Measurements from ENCODE around the gene GATAD1. TPM values are rescaled to one million over a fixed set of nuclear protein-coding genes. Genes with fewer than 3 reads are reported as not detected.

Gene GATAD1
- total and polyA plus RNA-seq, 10 of the 15 experiments (the other 5 are each of a cell fraction or from before 2014, with no cell fraction given): 5.5 to 45.2 (median 14.2) TPM

DNA sequence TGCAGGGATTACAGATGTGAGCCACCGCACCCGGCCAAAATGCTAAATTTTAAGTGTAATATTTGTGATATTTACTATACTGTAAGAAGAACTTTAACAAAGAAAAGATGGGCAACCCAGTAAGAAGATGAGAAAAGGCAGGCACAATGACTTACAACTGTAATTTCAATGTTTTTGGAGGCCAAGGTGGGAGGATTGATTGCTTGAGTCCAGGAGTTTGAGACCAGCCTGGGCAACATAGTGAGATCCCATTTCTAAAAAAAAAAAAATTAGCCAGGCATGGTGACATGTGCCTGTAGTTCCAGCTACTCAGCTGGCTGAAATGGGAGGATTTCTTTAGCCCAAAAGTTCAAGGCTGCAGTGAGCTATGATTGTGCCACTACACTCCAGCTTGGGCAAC lies 11.7 kb upstream of the GATAD1 start:
- ChIA-PET RAD21 (ENCODE audit: unreplicated experiment) (no interaction called here), POLR2A (no interaction called here), SMC1A (ENCODE audit: uncharacterized antibody, unreplicated experiment) (interaction anchor here (0.6 kb wide), 1 partner anchor 115 kb away, joined by 4 read pairs; no protein-coding TSS in a partner anchor), CTCF (no interaction called here)
- no peak overlapping the region for H3K4me3 ChIP-seq
- no peak for TF ChIP-seq CBX3 (IDR thresholded peaks at IDR 0.05; ENCODE audit: borderline replicate concordance, low read depth)
- no peak for TF ChIP-seq JUNB (IDR thresholded peaks at IDR 0.05)
- TF ChIP-seq TCF7 (IDR thresholded peaks at IDR 0.05; ENCODE audit: borderline replicate concordance): no peak
- TF ChIP-seq KAT2A (conservative IDR thresholded peaks at IDR 0.05; ENCODE audit: control insufficient read depth, low read depth, low read length): no peak
- TF ChIP-seq, protein P1, sequence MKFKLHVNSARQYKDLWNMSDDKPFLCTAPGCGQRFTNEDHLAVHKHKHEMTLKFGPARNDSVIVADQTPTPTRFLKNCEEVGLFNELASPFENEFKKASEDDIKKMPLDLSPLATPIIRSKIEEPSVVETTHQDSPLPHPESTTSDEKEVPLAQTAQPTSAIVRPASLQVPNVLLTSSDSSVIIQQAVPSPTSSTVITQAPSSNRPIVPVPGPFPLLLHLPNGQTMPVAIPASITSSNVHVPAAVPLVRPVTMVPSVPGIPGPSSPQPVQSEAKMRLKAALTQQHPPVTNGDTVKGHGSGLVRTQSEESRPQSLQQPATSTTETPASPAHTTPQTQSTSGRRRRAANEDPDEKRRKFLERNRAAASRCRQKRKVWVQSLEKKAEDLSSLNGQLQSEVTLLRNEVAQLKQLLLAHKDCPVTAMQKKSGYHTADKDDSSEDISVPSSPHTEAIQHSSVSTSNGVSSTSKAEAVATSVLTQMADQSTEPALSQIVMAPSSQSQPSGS (IDR thresholded peaks at IDR 0.05; ENCODE audit: low read length): no peak
- H2AFZ ChIP-seq (ENCODE audit: control insufficient read depth, low read depth, low read length): no peak overlapping the region
- no peaks in the 10 kb centered on the region for H4K20me1 ChIP-seq (ENCODE audit: control insufficient read depth, insufficient read depth)
- no peak for DNase-seq (ENCODE audit: low read depth, low spot score)
- no TSS peak for BruUV-seq (replicated peaks)
- no peaks in the 10 kb centered on the region for H3K4me1 ChIP-seq (ENCODE audit: control insufficient read depth, insufficient read depth, low read length)
- intact Hi-C loops (cut with micrococcal nuclease; ENCODE audit: unreplicated experiment): no loop called here
- H3K9me3 ChIP-seq (replicated peaks; ENCODE audit: control insufficient read depth, insufficient read depth, low read length): no peaks in the 10 kb centered on the region
- no peaks in the 10 kb centered on the region for H3K36me3 ChIP-seq (ENCODE audit: control insufficient read depth in 2 of 2, insufficient read depth in 2 of 2, low read length in 1 of 2)
- H3K79me2 ChIP-seq (ENCODE audit: control insufficient read depth, insufficient read depth, low read length): no peaks in the 10 kb centered on the region
- H3K9ac ChIP-seq (ENCODE audit: control insufficient read depth, insufficient read depth, low read length): no peak overlapping the region
- no peaks in the 10 kb centered on the region; a peak in 1 of 4 replicates for H3K27me3 ChIP-seq (replicated peaks in 1 of 2; ENCODE audit: control insufficient read depth in 2 of 2, insufficient read depth in 2 of 2, low read length in 1 of 2)
- no peak overlapping the region for H3K27ac ChIP-seq (ENCODE audit: control insufficient read depth, insufficient read depth)
- FAIRE-seq: no peak
- in situ Hi-C loops (cut with MboI): loop anchor here (25.0 kb wide), 1 partner anchor 1348 kb away; no protein-coding TSS in a partner anchor
- no peak overlapping the region for H3K4me2 ChIP-seq (ENCODE audit: control insufficient read depth, insufficient read depth)
- 94% methylated on average over 2 of the region's 2 CpGs for WGBS (ENCODE audit: insufficient coverage, insufficient replicate concordance, low lambda C conversion rate, missing lambda C conversion rate)
- ATAC-seq: no peak

Data from GM12878 (cell line).